Measurements from ENCODE around the gene KLHDC10.

GRCh38 chr7:130108809-130109208 is 38.5 kb downstream of the KLHDC10 start:
- TF ChIP-seq CTCF (conservative IDR thresholded peaks at IDR 0.05; ENCODE audit: low read depth, low read length) (no peak), EZH2 (IDR thresholded peaks at IDR 0.05; ENCODE audit: borderline replicate concordance, low read depth, low read length, poor library complexity, severe bottlenecking) (no peak)
